CMK (cell line): ENCODE measurements around the gene MGRN1.

Experiments used
- DNase-seq: peaks from one replicate; pipeline ENCODE4 v3.0.0-alpha.2; 2010; ENCODE audit warnings: low read depth

The MGRN1 gene

GRCh38 chr16:4654011-4654963 lies 29.7 kb downstream of the MGRN1 start:
- no peak for DNase-seq

- no peak for DNase-seq
Observed at GRCh38 chr16:4654964-4655590, 30.5 kb downstream of the MGRN1 start.

- no peak for DNase-seq
Observed at GRCh38 chr16:4655801-4656200, 31.2 kb downstream of the MGRN1 start.

GRCh38 chr16:4656221-4656620 lies 31.6 kb downstream of the MGRN1 start:
- no peak for DNase-seq

GRCh38 chr16:4656695-4657686 lies 32.4 kb downstream of the MGRN1 start:
- DNase-seq = no peak

GRCh38 chr16:4659363-4660353 lies 35.0 kb downstream of the MGRN1 start:
- no peak for DNase-seq

- no peak for DNase-seq
Observed at GRCh38 chr16:4660454-4661007, 35.9 kb downstream of the MGRN1 start.

GRCh38 chr16:4661661-4662060 lies 37.0 kb downstream of the MGRN1 start:
- no peak for DNase-seq

- no peak for DNase-seq
Observed at GRCh38 chr16:4663465-4663776, 38.8 kb downstream of the MGRN1 start.

- peak; percentile 81 for DNase-seq
Observed at GRCh38 chr16:4663777-4664465, 39.3 kb downstream of the MGRN1 start.

GRCh38 chr16:4664538-4665418 lies 40.2 kb downstream of the MGRN1 start:
- DNase-seq = peak; percentile 33

- DNase-seq = no peak
Observed at GRCh38 chr16:4666537-4667202, 42.0 kb downstream of the MGRN1 start.

GRCh38 chr16:4667203-4667963 lies 42.8 kb downstream of the MGRN1 start:
- no peak for DNase-seq

- DNase-seq = no peak
Observed at GRCh38 chr16:4668313-4668960, 43.8 kb downstream of the MGRN1 start.

GRCh38 chr16:4673387-4674046 lies 48.9 kb downstream of the MGRN1 start:
- no peak for DNase-seq

GRCh38 chr16:4674926-4675530 lies 50.4 kb downstream of the MGRN1 start:
- no peak for DNase-seq
